GM23248 (cell line): Measurements from ENCODE around the gene SMC5. TPM values are rescaled to one million over a fixed set of nuclear protein-coding genes. Genes with fewer than 3 reads are reported as not detected.

Experiments used
- DNase-seq: peaks from one replicate; pipeline ENCODE4 v3.0.0-alpha.2; 2015
- H2AFZ ChIP-seq: fragments of 200-600 bp; sonication (generic); 2 replicates; pipeline ENCODE4 v1.6.1; 2016; ENCODE audit warnings: antibody characterized with exemption
- H3F3A ChIP-seq: fragments of 200-600 bp; sonication (generic); 2 replicates; pipeline ENCODE4 v1.6.1; 2016; ENCODE audit warnings: mild to moderate bottlenecking, antibody characterized with exemption, mixed run types; ENCODE audit not compliant: insufficient read depth
- H3K27ac ChIP-seq: fragments of 200-600 bp; sonication (generic); 2 replicates; pipeline ENCODE4 v1.5.1; 2016; ENCODE audit warnings: mild to moderate bottlenecking
- H3K27me3 ChIP-seq: fragments of 200-600 bp; sonication (generic); replicated peaks from 2 replicates; pipeline ENCODE4 v1.6.1; 2016; ENCODE audit warnings: mild to moderate bottlenecking; ENCODE audit not compliant: insufficient read depth
- H3K36me3 ChIP-seq: fragments of 200-600 bp; sonication (generic); 2 replicates; pipeline ENCODE4 v1.6.1; 2016; ENCODE audit warnings: low read depth, mild to moderate bottlenecking
- H3K4me1 ChIP-seq: fragments of 200-600 bp; sonication (generic); 2 replicates; pipeline ENCODE4 v1.6.1; 2016; ENCODE audit warnings: mild to moderate bottlenecking; ENCODE audit not compliant: insufficient read depth
- H3K4me2 ChIP-seq: fragments of 200-600 bp; sonication (generic); one replicate; pipeline ENCODE4 v1.6.1; 2016; ENCODE audit warnings: mild to moderate bottlenecking; ENCODE audit not compliant: unreplicated experiment
- H3K4me3 ChIP-seq: fragments of 200-600 bp; sonication (generic); 2 replicates; pipeline ENCODE4 v1.5.1; 2016; ENCODE audit warnings: mild to moderate bottlenecking
- H3K79me2 ChIP-seq: fragments of 200-600 bp; sonication (generic); 2 replicates; pipeline ENCODE4 v1.6.1; 2016; ENCODE audit warnings: mild to moderate bottlenecking; ENCODE audit not compliant: insufficient read depth
- H3K9ac ChIP-seq: fragments of 200-600 bp; sonication (generic); 2 replicates; pipeline ENCODE4 v1.6.1; 2016; ENCODE audit warnings: mild to moderate bottlenecking
- H3K9me2 ChIP-seq: fragments of 200-600 bp; sonication (generic); 2 replicates; pipeline ENCODE4 v1.6.1; 2016; ENCODE audit warnings: mixed run types, mild to moderate bottlenecking, moderate library complexity; ENCODE audit not compliant: insufficient read depth
- H3K9me3 ChIP-seq: fragments of 200-600 bp; sonication (generic); one replicate; pipeline ENCODE4 v1.6.1; 2017; ENCODE audit warnings: low read depth
- H4K20me1 ChIP-seq: fragments of 200-600 bp; sonication (generic); 2 replicates; pipeline ENCODE4 v1.6.0; 2016; ENCODE audit not compliant: insufficient read depth
- EZH2 ChIP-seq: fragments of 200-600 bp; sonication (generic); IDR thresholded peaks from 2 replicates; pipeline ENCODE4 v1.6.1; 2018; ENCODE audit warnings: antibody characterized with exemption, mild to moderate bottlenecking; ENCODE audit not compliant: insufficient read depth, poor library complexity, severe bottlenecking
- EZH2phosphoT487 ChIP-seq: fragments of 200-600 bp; sonication (generic); IDR thresholded peaks from 2 replicates; pipeline ENCODE4 v1.6.1; 2018; ENCODE audit warnings: antibody characterized with exemption, moderate library complexity, mild to moderate bottlenecking, low read depth; ENCODE audit not compliant: insufficient read depth
- WGBS, 2 experiments: methylation state at CpG; one replicate each; pipeline ENCODE4 v1.1.6; 2015 to 2017; ENCODE audit warnings: low lambda C conversion rate in 2 of 2, low coverage in 1 of 2; ENCODE audit errors: missing lambda C conversion rate in 2 of 2; 5-methylcytosine and 5-hydroxymethylcytosine counted together
- in situ Hi-C: fragments of 300-500 bp; cut with MboI; formaldehyde crosslinking; loops from 2 replicates; pipeline ENCODE4 v1.15.0; 2020
- polyA plus RNA-seq: library from polyadenylated mRNA; unstranded; fragments of >200 nt; fragmentation: Nextera tagmentation; extraction: Ambion mirVana; gene quantifications from 2 replicates; pipeline ENCODE4 v1.2.1, GENCODE V29; 2016
- total RNA-seq: library from RNA; depleted of rRNA; stranded (reverse); fragments of >200 nt; shearing (Covaris generic); gene quantifications from 2 replicates; pipeline ENCODE4 v1.2.3, GENCODE V29; 2014; rRNA removed

The SMC5 gene
- total RNA-seq (12.5 and 16.4 TPM in 2 replicates), polyA plus RNA-seq (14.9 and 15.1 TPM in 2 replicates)

DNA sequence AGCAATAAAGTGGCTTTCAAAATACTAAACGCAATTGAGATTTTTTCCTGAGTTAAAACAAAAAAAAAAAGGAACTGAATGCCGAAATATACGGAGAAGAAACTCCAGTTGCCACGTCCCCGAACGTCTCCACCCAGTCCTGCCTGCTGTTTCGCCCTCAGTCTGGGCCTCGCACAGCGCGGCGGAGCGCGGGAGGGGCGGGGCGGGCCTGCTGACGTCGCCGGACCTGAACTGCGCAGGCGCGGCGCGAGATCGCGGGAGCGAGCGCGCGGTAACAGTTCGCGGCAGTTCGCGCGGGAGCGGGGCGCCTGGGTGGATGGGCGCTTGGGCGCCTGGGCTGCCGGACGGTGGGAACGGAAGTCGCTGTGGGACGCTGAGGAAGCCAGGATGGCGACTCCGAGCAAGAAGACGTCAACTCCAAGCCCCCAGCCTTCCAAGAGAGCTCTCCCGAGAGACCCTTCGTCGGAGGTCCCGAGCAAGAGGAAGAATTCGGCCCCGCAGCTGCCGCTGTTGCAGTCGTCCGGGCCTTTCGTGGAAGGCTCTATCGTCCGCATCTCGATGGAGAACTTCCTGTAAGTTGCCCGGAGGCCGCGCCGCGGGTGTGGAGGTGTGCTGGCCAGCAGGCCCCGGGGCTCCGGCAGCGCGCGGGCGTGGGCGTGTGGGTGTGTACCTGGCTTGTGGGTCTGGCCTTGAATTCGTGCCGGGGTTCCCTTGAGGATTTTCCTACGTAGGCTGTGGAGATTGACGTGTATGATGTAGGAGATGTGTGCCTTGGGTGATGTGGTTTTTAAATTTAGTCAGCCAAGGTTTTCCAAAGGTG lies at the start of gene SMC5:
TSS of gene SMC5 (plus strand) at position 287 of the 820 bp plus-strand sequence. CDS start at position 388, 101 bp downstream.
- DNase-seq, result peak; percentile 95
- peak within 1 kb of the TSS; percentile 97 for H3K27ac ChIP-seq
- H3K27me3 ChIP-seq, result no peaks in the 10 kb centered on the region
- WGBS, 2 experiments, result 1% methylated on average over 73 of the region's 75 CpGs
- H3K9ac ChIP-seq, result peak within 1 kb of the TSS; percentile 94
- H3K36me3 ChIP-seq, result peaks cover 21% of the 10 kb centered on the region; the same call in 1 of the 2 replicates
- no peaks in the 10 kb centered on the region for H3K9me3 ChIP-seq
- H3K79me2 ChIP-seq, result peaks cover 67% of the 10 kb centered on the region
- H3F3A ChIP-seq, result peaks cover 22% of the 10 kb centered on the region
- peaks cover 10% of the 10 kb centered on the region; the same call in 1 of the 2 replicates for H4K20me1 ChIP-seq
- H2AFZ ChIP-seq, result peak within 1 kb of the TSS; percentile 70
- peak within 1 kb of the TSS; percentile 92 for H3K4me3 ChIP-seq
- no peak for TF ChIP-seq EZH2phosphoT487
- no peak for TF ChIP-seq EZH2
- peaks cover 68% of the 10 kb centered on the region for H3K4me1 ChIP-seq
- in situ Hi-C loops, result no loop called here
- H3K4me2 ChIP-seq, result peak within 1 kb of the TSS; percentile 91
- H3K9me2 ChIP-seq, result no peaks in the 10 kb centered on the region

DNA sequence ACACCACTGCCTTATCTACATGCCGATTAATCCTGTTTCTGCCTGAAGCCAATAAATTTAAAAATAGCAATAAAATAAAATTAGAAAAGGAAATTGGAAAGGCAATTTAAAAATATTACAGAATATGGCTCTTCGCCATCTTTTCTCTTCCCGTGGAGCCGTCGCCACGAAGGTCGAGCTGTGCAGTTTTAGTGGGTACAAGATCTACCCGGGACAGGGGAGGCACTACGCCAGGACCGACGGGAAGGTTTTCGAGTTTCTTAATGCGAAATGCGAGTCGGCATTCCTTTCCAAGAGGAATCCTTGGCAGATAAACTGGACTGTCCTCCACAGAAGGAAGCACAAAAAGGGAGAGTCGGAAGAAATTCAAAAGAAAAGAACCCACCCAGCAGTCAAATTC lies 41.7 kb upstream of the SMC5 start:
- H3K4me3 ChIP-seq, result no peak overlapping the region
- H2AFZ ChIP-seq, result no peak overlapping the region
- peaks cover 10% of the 10 kb centered on the region; the same call in 1 of the 2 replicates for H3K4me1 ChIP-seq
- in situ Hi-C loops, result no loop called here
- 96 to 99% methylated on average over 16 of the region's 16 CpGs for WGBS, 2 experiments
- DNase-seq, result no peak
- H3K27ac ChIP-seq, result no peak overlapping the region
- no peaks in the 10 kb centered on the region for H3K79me2 ChIP-seq
- H3F3A ChIP-seq, result peaks cover 21% of the 10 kb centered on the region; the same call in 1 of the 2 replicates
- no peak overlapping the region for H3K9ac ChIP-seq
- H4K20me1 ChIP-seq, result no peaks in the 10 kb centered on the region
- H3K4me2 ChIP-seq, result no peak overlapping the region
- H3K27me3 ChIP-seq, result no peaks in the 10 kb centered on the region
- TF ChIP-seq EZH2phosphoT487 (no peak), EZH2 (no peak)
- no peaks in the 10 kb centered on the region for H3K9me2 ChIP-seq
- H3K36me3 ChIP-seq, result no peaks in the 10 kb centered on the region
- H3K9me3 ChIP-seq, result no peaks in the 10 kb centered on the region

DNA sequence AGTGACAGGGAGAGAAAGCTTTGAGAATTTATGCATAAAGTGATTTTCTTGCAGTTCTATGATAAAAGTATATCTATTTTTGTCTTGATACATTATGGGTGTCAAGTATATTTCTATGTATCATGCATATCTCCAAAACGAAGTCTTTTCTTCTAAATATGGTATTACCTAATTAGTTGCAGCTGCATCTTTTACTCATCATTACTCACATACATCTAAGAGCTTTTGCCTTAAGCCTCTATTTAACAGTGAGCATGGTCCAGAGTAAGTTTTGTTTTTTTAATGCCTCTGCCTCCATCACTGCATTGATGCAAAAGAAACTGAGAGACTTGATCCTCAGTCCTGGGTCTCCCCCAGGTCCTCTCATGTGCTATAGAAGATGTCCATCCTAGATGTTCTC lies 40.0 kb upstream of the SMC5 start:
- no peaks in the 10 kb centered on the region for H3K27me3 ChIP-seq
- no peaks in the 10 kb centered on the region for H3K79me2 ChIP-seq
- no peaks in the 10 kb centered on the region for H4K20me1 ChIP-seq
- H3K27ac ChIP-seq, result no peak overlapping the region
- peak; percentile 85 for DNase-seq
- no peaks in the 10 kb centered on the region for H3K9me3 ChIP-seq
- H3F3A ChIP-seq, result peaks cover 21% of the 10 kb centered on the region; the same call in 1 of the 2 replicates
- no peaks in the 10 kb centered on the region for H3K36me3 ChIP-seq
- H3K4me1 ChIP-seq, result peaks cover 19% of the 10 kb centered on the region
- no peak overlapping the region for H3K4me2 ChIP-seq
- 0 to 5% methylated on average over 1 of the region's 1 CpG for WGBS, 2 experiments
- no peak overlapping the region for H2AFZ ChIP-seq
- in situ Hi-C loops, result no loop called here
- TF ChIP-seq EZH2 (no peak), EZH2phosphoT487 (no peak)
- no peak overlapping the region for H3K9ac ChIP-seq
- no peaks in the 10 kb centered on the region for H3K9me2 ChIP-seq
- H3K4me3 ChIP-seq, result no peak overlapping the region

DNA sequence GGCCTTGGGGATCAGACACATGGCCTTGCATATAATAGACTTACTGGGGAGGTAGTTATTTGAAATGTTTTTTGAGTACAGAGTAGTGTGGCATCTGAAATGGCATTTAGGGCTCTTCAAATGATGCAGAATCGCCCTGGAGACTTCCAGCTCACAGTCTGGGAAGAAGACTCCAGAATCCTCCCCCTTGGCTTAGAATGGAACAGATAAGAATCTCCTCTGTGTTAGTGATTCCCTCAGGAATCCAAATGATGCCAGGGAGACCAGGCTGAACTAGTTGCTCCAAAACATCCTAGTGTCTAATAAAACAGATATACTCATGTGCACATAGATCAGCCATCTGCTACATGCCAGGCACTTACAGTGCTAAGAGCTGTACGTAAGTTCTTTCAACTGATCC lies 38.6 kb upstream of the SMC5 start:
- H4K20me1 ChIP-seq, result no peaks in the 10 kb centered on the region
- 95 to 97% methylated on average over 2 of the region's 2 CpGs for WGBS, 2 experiments
- no peaks in the 10 kb centered on the region for H3K36me3 ChIP-seq
- H3F3A ChIP-seq, result peaks cover 21% of the 10 kb centered on the region; the same call in 1 of the 2 replicates
- TF ChIP-seq EZH2, result no peak
- no peak for TF ChIP-seq EZH2phosphoT487
- no peak overlapping the region for H2AFZ ChIP-seq
- H3K27me3 ChIP-seq, result no peaks in the 10 kb centered on the region
- no peaks in the 10 kb centered on the region for H3K79me2 ChIP-seq
- in situ Hi-C loops, result no loop called here
- no peaks in the 10 kb centered on the region for H3K9me2 ChIP-seq
- H3K9me3 ChIP-seq, result no peaks in the 10 kb centered on the region
- H3K9ac ChIP-seq, result no peak overlapping the region
- peak; percentile 44 for DNase-seq
- no peak overlapping the region for H3K4me3 ChIP-seq
- H3K27ac ChIP-seq, result no peak overlapping the region
- H3K4me1 ChIP-seq, result peaks cover 19% of the 10 kb centered on the region
- no peak overlapping the region for H3K4me2 ChIP-seq
